ENCODE measurements around the gene ACSS3. TPM values are rescaled to one million over a fixed set of nuclear protein-coding genes. Genes with fewer than 3 reads are reported as not detected.
"Not testable (repeated sequence)": the region's sequence is repeated elsewhere in the genome, so short reads cannot be mapped to it uniquely, and the experiment has no call there.

ACSS3 gene
- total and polyA plus RNA-seq, 5 donors from 2014 or later: not detected

GRCh38 chr12:81114226-81114625 is 36.3 kb downstream of the ACSS3 start:
- Histone ChIP-seq H3K9me3 (ENCODE audit: control insufficient read depth in 2 of 2, low read length in 2 of 2) (peaks cover 0 to 7% of the 10 kb centered on the region in 2 experiments), H3K4me1 (ENCODE audit: control insufficient read depth, insufficient read depth, low read length, poor library complexity, severe bottlenecking) (no peaks in the 10 kb centered on the region), H3K4me3 (ENCODE audit: low read depth, low read length) (no peak overlapping the region), H3K27me3 (ENCODE audit: control insufficient read depth, insufficient read depth, low read length) (no peaks in the 10 kb centered on the region), H3K27ac (ENCODE audit: insufficient read depth, low read length, poor library complexity, severe bottlenecking) (no peak overlapping the region), H3K36me3 (ENCODE audit: control insufficient read depth, insufficient read depth, low read length) (no peaks in the 10 kb centered on the region)
- Mint-ChIP-seq H3K27me3 (no peaks in the 10 kb centered on the region), H3K36me3 (no peaks in the 10 kb centered on the region), H3K4me3 (no peak overlapping the region), H3K9me3 (peaks cover 1 to 25% (median 7%) of the 10 kb centered on the region in 7 donors), H3K4me1 (no peaks in the 10 kb centered on the region), H3K27ac (no peak overlapping the region)
- ATAC-seq (ENCODE audit: low read depth in 2 of 2): no peak
- no peak for DNase-seq

GRCh38 chr12:81119069-81119468 is 41.2 kb downstream of the ACSS3 start:
- H3K27me3 ChIP-seq (ENCODE audit: control insufficient read depth, insufficient read depth, low read length); H3K4me1 ChIP-seq (ENCODE audit: control insufficient read depth, insufficient read depth, low read length, poor library complexity, severe bottlenecking); H3K9me3 ChIP-seq (ENCODE audit: control insufficient read depth in 2 of 2, low read length in 2 of 2); H3K36me3 ChIP-seq (ENCODE audit: control insufficient read depth, insufficient read depth, low read length); H3K4me3 ChIP-seq (ENCODE audit: low read depth, low read length); ATAC-seq (ENCODE audit: low read depth in 2 of 2); H3K27ac Mint-ChIP-seq; H3K36me3 Mint-ChIP-seq; DNase-seq; H3K4me1 Mint-ChIP-seq; H3K4me3 Mint-ChIP-seq; H3K27ac ChIP-seq (ENCODE audit: insufficient read depth, low read length, poor library complexity, severe bottlenecking); H3K27me3 Mint-ChIP-seq: not testable (repeated sequence)
- H3K9me3 Mint-ChIP-seq: peaks cover 0 to 16% (median 9%) of the 10 kb centered on the region in 7 donors

- H3K9me3 Mint-ChIP-seq: peaks cover 2 to 28% (median 10%) of the 10 kb centered on the region in 7 donors
Observed at GRCh38 chr12:81120961-81121360, 43.1 kb downstream of the ACSS3 start.

GRCh38 chr12:81123611-81124010 is 45.7 kb downstream of the ACSS3 start:
- no peaks in the 10 kb centered on the region for H3K27me3 ChIP-seq (ENCODE audit: control insufficient read depth, insufficient read depth, low read length)
- Mint-ChIP-seq H3K27me3 (no peaks in the 10 kb centered on the region), H3K4me3 (no peak overlapping the region), H3K4me1 (no peaks in the 10 kb centered on the region), H3K9me3 (peaks cover 2 to 25% (median 5%) of the 10 kb centered on the region in 7 donors), H3K36me3 (no peaks in the 10 kb centered on the region), H3K27ac (no peak overlapping the region)
- H3K4me3 ChIP-seq (ENCODE audit: low read depth, low read length): no peak overlapping the region
- no peaks in the 10 kb centered on the region for H3K9me3 ChIP-seq (ENCODE audit: control insufficient read depth in 2 of 2, low read length in 2 of 2)
- no peak overlapping the region for H3K27ac ChIP-seq (ENCODE audit: insufficient read depth, low read length, poor library complexity, severe bottlenecking)
- H3K4me1 ChIP-seq (ENCODE audit: control insufficient read depth, insufficient read depth, low read length, poor library complexity, severe bottlenecking): no peaks in the 10 kb centered on the region
- DNase-seq (no peak), ATAC-seq (ENCODE audit: low read depth in 2 of 2) (no peak)
- no peaks in the 10 kb centered on the region for H3K36me3 ChIP-seq (ENCODE audit: control insufficient read depth, insufficient read depth, low read length)

More at GRCh38 chr12:81120961-81121360, 43.1 kb downstream of the ACSS3 start:
- DNase-seq: no peak
- no peaks in the 10 kb centered on the region for H3K36me3 Mint-ChIP-seq
- Histone ChIP-seq H3K4me3 (ENCODE audit: low read depth, low read length) (no peak overlapping the region), H3K27ac (ENCODE audit: insufficient read depth, low read length, poor library complexity, severe bottlenecking) (no peak overlapping the region), H3K27me3 (ENCODE audit: control insufficient read depth, insufficient read depth, low read length) (no peaks in the 10 kb centered on the region), H3K4me1 (ENCODE audit: control insufficient read depth, insufficient read depth, low read length, poor library complexity, severe bottlenecking) (no peaks in the 10 kb centered on the region), H3K9me3 (ENCODE audit: control insufficient read depth in 2 of 2, low read length in 2 of 2) (no peaks in the 10 kb centered on the region), H3K36me3 (ENCODE audit: control insufficient read depth, insufficient read depth, low read length) (no peaks in the 10 kb centered on the region)
- no peaks in the 10 kb centered on the region for H3K27me3 Mint-ChIP-seq
- no peak overlapping the region for H3K27ac Mint-ChIP-seq
- H3K4me3 Mint-ChIP-seq: no peak overlapping the region
- no peaks in the 10 kb centered on the region for H3K4me1 Mint-ChIP-seq
- no peak for ATAC-seq (ENCODE audit: low read depth in 2 of 2)

GRCh38 chr12:81125691-81126090 is 47.8 kb downstream of the ACSS3 start:
- H3K4me1 ChIP-seq (ENCODE audit: control insufficient read depth, insufficient read depth, low read length, poor library complexity, severe bottlenecking): no peaks in the 10 kb centered on the region
- Mint-ChIP-seq H3K36me3 (no peaks in the 10 kb centered on the region), H3K27ac (no peak overlapping the region), H3K27me3 (no peaks in the 10 kb centered on the region), H3K9me3 (peaks cover 0 to 20% (median 4%) of the 10 kb centered on the region in 7 donors), H3K4me3 (no peak overlapping the region), H3K4me1 (no peaks in the 10 kb centered on the region)
- no peak overlapping the region for H3K4me3 ChIP-seq (ENCODE audit: low read depth, low read length)
- ATAC-seq (ENCODE audit: low read depth in 2 of 2) (no peak), DNase-seq (no peak)
- no peaks in the 10 kb centered on the region for H3K36me3 ChIP-seq (ENCODE audit: control insufficient read depth, insufficient read depth, low read length)
- H3K27me3 ChIP-seq (ENCODE audit: control insufficient read depth, insufficient read depth, low read length): no peaks in the 10 kb centered on the region
- H3K9me3 ChIP-seq (ENCODE audit: control insufficient read depth in 2 of 2, low read length in 2 of 2): no peaks in the 10 kb centered on the region
- H3K27ac ChIP-seq (ENCODE audit: insufficient read depth, low read length, poor library complexity, severe bottlenecking): no peak overlapping the region

GRCh38 chr12:81128930-81129554 is 51.2 kb downstream of the ACSS3 start:
- no peaks in the 10 kb centered on the region for H3K27me3 Mint-ChIP-seq
- Histone ChIP-seq H3K27ac (ENCODE audit: insufficient read depth, low read length, poor library complexity, severe bottlenecking) (no peak overlapping the region), H3K36me3 (ENCODE audit: control insufficient read depth, insufficient read depth, low read length) (no peaks in the 10 kb centered on the region), H3K4me3 (ENCODE audit: low read depth, low read length) (no peak overlapping the region), H3K9me3 (ENCODE audit: control insufficient read depth in 2 of 2, low read length in 2 of 2) (peaks cover 0 to 2% of the 10 kb centered on the region in 2 experiments), H3K4me1 (ENCODE audit: control insufficient read depth, insufficient read depth, low read length, poor library complexity, severe bottlenecking) (no peaks in the 10 kb centered on the region), H3K27me3 (ENCODE audit: control insufficient read depth, insufficient read depth, low read length) (no peaks in the 10 kb centered on the region)
- H3K27ac Mint-ChIP-seq: no peak overlapping the region
- H3K4me1 Mint-ChIP-seq: no peaks in the 10 kb centered on the region
- no peak overlapping the region for H3K4me3 Mint-ChIP-seq
- ATAC-seq (ENCODE audit: low read depth in 2 of 2) (no peak), DNase-seq (peak in 1 of 3 donors; percentile 3)
- no peaks in the 10 kb centered on the region for H3K36me3 Mint-ChIP-seq
- H3K9me3 Mint-ChIP-seq: peaks cover 0 to 23% (median 6%) of the 10 kb centered on the region in 7 donors

GRCh38 chr12:81136519-81136918 is 58.6 kb downstream of the ACSS3 start:
- no peak for ATAC-seq (ENCODE audit: low read depth in 2 of 2)
- no peak overlapping the region for H3K4me3 Mint-ChIP-seq
- no peak overlapping the region for H3K4me3 ChIP-seq (ENCODE audit: low read depth, low read length)
- no peaks in the 10 kb centered on the region for H3K36me3 ChIP-seq (ENCODE audit: control insufficient read depth, insufficient read depth, low read length)
- H3K27me3 ChIP-seq (ENCODE audit: control insufficient read depth, insufficient read depth, low read length): no peaks in the 10 kb centered on the region
- no peaks in the 10 kb centered on the region for H3K4me1 Mint-ChIP-seq
- no peaks in the 10 kb centered on the region for H3K27me3 Mint-ChIP-seq
- no peak overlapping the region for H3K27ac ChIP-seq (ENCODE audit: insufficient read depth, low read length, poor library complexity, severe bottlenecking)
- H3K4me1 ChIP-seq (ENCODE audit: control insufficient read depth, insufficient read depth, low read length, poor library complexity, severe bottlenecking): no peaks in the 10 kb centered on the region
- peaks cover 0 to 11% (median 2%) of the 10 kb centered on the region in 7 donors for H3K9me3 Mint-ChIP-seq
- peaks cover 0 to 3% of the 10 kb centered on the region in 2 experiments for H3K9me3 ChIP-seq (ENCODE audit: control insufficient read depth in 2 of 2, low read length in 2 of 2)
- DNase-seq: no peak
- no peaks in the 10 kb centered on the region for H3K36me3 Mint-ChIP-seq
- no peak overlapping the region for H3K27ac Mint-ChIP-seq

GRCh38 chr12:81137801-81138200 is 59.9 kb downstream of the ACSS3 start:
- Mint-ChIP-seq H3K27me3 (no peaks in the 10 kb centered on the region), H3K27ac (no peak overlapping the region), H3K9me3 (peaks cover 0 to 11% (median 2%) of the 10 kb centered on the region in 7 donors), H3K4me1 (no peaks in the 10 kb centered on the region), H3K36me3 (no peaks in the 10 kb centered on the region), H3K4me3 (no peak overlapping the region)
- ATAC-seq (ENCODE audit: low read depth in 2 of 2) (no peak), DNase-seq (no peak)
- no peaks in the 10 kb centered on the region for H3K36me3 ChIP-seq (ENCODE audit: control insufficient read depth, insufficient read depth, low read length)
- H3K4me1 ChIP-seq (ENCODE audit: control insufficient read depth, insufficient read depth, low read length, poor library complexity, severe bottlenecking): no peaks in the 10 kb centered on the region
- no peak overlapping the region for H3K4me3 ChIP-seq (ENCODE audit: low read depth, low read length)
- peaks cover 0 to 3% of the 10 kb centered on the region in 2 experiments for H3K9me3 ChIP-seq (ENCODE audit: control insufficient read depth in 2 of 2, low read length in 2 of 2)
- no peaks in the 10 kb centered on the region for H3K27me3 ChIP-seq (ENCODE audit: control insufficient read depth, insufficient read depth, low read length)
- no peak overlapping the region for H3K27ac ChIP-seq (ENCODE audit: insufficient read depth, low read length, poor library complexity, severe bottlenecking)

All from CD4-positive, CD25-positive, alpha-beta regulatory T cell (primary cell).